Neural cell (in vitro differentiated cells): Measurements from ENCODE around the gene CAPS. TPM values are rescaled to one million over a fixed set of nuclear protein-coding genes. Genes with fewer than 3 reads are reported as not detected.

Source experiments
- H2AFZ ChIP-seq: fragments of 200-600, 300-800 bp; sonication (generic), shearing (Covaris generic); 2 replicates; pipeline ENCODE4 v1.6.0; 2014; ENCODE audit warnings: low read depth, mild to moderate bottlenecking, antibody characterized with exemption, low read length, moderate library complexity
- H3F3A ChIP-seq: fragments of 200-600 bp; shearing (Covaris generic); 2 replicates; pipeline ENCODE4 v1.6.1; 2016; ENCODE audit warnings: mild to moderate bottlenecking, moderate library complexity, mixed read lengths, antibody characterized with exemption, low read length; ENCODE audit not compliant: insufficient read depth, poor library complexity, severe bottlenecking
- H3K27ac ChIP-seq: fragments of 200-600, 300-800 bp; sonication (generic), shearing (Covaris generic); 2 replicates; pipeline ENCODE4 v1.5.1; 2014; ENCODE audit warnings: mild to moderate bottlenecking, low read length, moderate library complexity
- H3K27me3 ChIP-seq: fragments of 300-800, 200-600 bp; sonication (generic), shearing (Covaris generic); 2 replicates; pipeline ENCODE4 v1.6.0; 2014; ENCODE audit warnings: mild to moderate bottlenecking, low read depth, low read length, moderate library complexity; ENCODE audit not compliant: insufficient read depth
- H3K36me3 ChIP-seq: fragments of 300-800, 200-600 bp; sonication (generic), shearing (Covaris generic); 2 replicates; pipeline ENCODE4 v1.5.1; 2014; ENCODE audit warnings: mild to moderate bottlenecking, antibody characterized with exemption, low read length, moderate library complexity; ENCODE audit not compliant: insufficient read depth
- H3K4me2 ChIP-seq: fragments of 300-800, 200-600 bp; sonication (generic), shearing (Covaris generic); 2 replicates; pipeline ENCODE4 v1.6.0; 2014; ENCODE audit warnings: mild to moderate bottlenecking, low read length
- H3K4me3 ChIP-seq: fragments of 300-800, 200-600 bp; sonication (generic), shearing (Covaris generic); 2 replicates; pipeline ENCODE4 v1.5.1; 2014; ENCODE audit warnings: mild to moderate bottlenecking, low read length, moderate library complexity
- H3K79me2 ChIP-seq: fragments of 200-600 bp; shearing (Covaris generic); replicated peaks from 2 replicates; pipeline ENCODE4 v1.6.0; 2014; ENCODE audit warnings: mild to moderate bottlenecking, low read length, moderate library complexity; ENCODE audit not compliant: insufficient read depth
- H3K9ac ChIP-seq: fragments of 300-800, 200-600 bp; sonication (generic), shearing (Covaris generic); 2 replicates; pipeline ENCODE4 v1.6.1; 2016; ENCODE audit warnings: mild to moderate bottlenecking, low read length, mixed read lengths
- H3K9me2 ChIP-seq: fragments of 200-600 bp; shearing (Covaris generic); 2 replicates; pipeline ENCODE4 v1.6.1; 2016; ENCODE audit warnings: mild to moderate bottlenecking, low read length, mixed read lengths; ENCODE audit not compliant: insufficient read depth
- H3K9me3 ChIP-seq: fragments of 200-600, 300-800 bp; sonication (generic), shearing (Covaris generic); 2 replicates; pipeline ENCODE4 v1.6.1; 2016; ENCODE audit warnings: mild to moderate bottlenecking, mixed run types, low read length, moderate library complexity, mixed read lengths
- H4K20me1 ChIP-seq: fragments of 200-600 bp; shearing (Covaris generic); 2 replicates; pipeline ENCODE4 v1.6.1; 2016; ENCODE audit warnings: mild to moderate bottlenecking, mixed run types; ENCODE audit not compliant: insufficient read depth
- CTCF ChIP-seq: fragments of 450-650 bp; IDR thresholded peaks from 2 replicates; pipeline ENCODE4 v1.5.1; 2014; ENCODE audit warnings: antibody characterized with exemption, mild to moderate bottlenecking, moderate library complexity; ENCODE audit not compliant: poor library complexity, severe bottlenecking
- EP300 ChIP-seq: fragments of 450-650 bp; conservative IDR thresholded peaks from 2 replicates; pipeline ENCODE4 v1.6.1; 2014; ENCODE audit warnings: antibody characterized with exemption, mild to moderate bottlenecking, moderate library complexity; ENCODE audit not compliant: poor library complexity, severe bottlenecking
- EZH2 ChIP-seq: fragments of 200-600, 300-800 bp; shearing (Covaris generic), sonication (generic); IDR thresholded peaks from 2 replicates; pipeline ENCODE4 v1.6.1; 2014; ENCODE audit warnings: antibody characterized with exemption, low read length, borderline replicate concordance, mild to moderate bottlenecking; ENCODE audit not compliant: insufficient read depth, poor library complexity, severe bottlenecking
- MXI1 ChIP-seq: fragments of 450-650 bp; conservative IDR thresholded peaks from 2 replicates; pipeline ENCODE4 v1.6.1; 2014; ENCODE audit warnings: antibody characterized with exemption, mild to moderate bottlenecking; ENCODE audit not compliant: poor library complexity, severe bottlenecking
- POLR2AphosphoS5 ChIP-seq: IDR thresholded peaks from 2 replicates; pipeline ENCODE4 v1.6.1; 2012
- RAD21 ChIP-seq: fragments of 450-650 bp; conservative IDR thresholded peaks from 2 replicates; pipeline ENCODE4 v1.6.1; 2014; ENCODE audit warnings: antibody characterized with exemption, mild to moderate bottlenecking, moderate library complexity
- REST ChIP-seq: IDR thresholded peaks from 2 replicates; pipeline ENCODE4 v1.6.1; 2012; ENCODE audit warnings: borderline replicate concordance
- SMC3 ChIP-seq: fragments of 450-650 bp; conservative IDR thresholded peaks from 2 replicates; pipeline ENCODE4 v1.6.1; 2014; ENCODE audit warnings: antibody characterized with exemption, mild to moderate bottlenecking, moderate library complexity; ENCODE audit not compliant: poor library complexity
- TAF1 ChIP-seq: IDR thresholded peaks from 2 replicates; pipeline ENCODE4 v1.6.1; 2012; ENCODE audit warnings: low read depth
- polyA plus RNA-seq: library from polyadenylated mRNA; depleted of rRNA; stranded (reverse); fragments of >200 nt; gene quantifications from 2 replicates; pipeline ENCODE4 v1.2.3, GENCODE V29; 2014

CAPS gene
- polyA plus RNA-seq, 1 donor from 2014 or later: 10.5 TPM

GRCh38 chr19:5907241-5907640 lies 6.8 kb upstream of the CAPS start:
- H3K36me3 ChIP-seq: no peaks in the 10 kb centered on the region
- H3K4me2 ChIP-seq: no peak overlapping the region
- no peak overlapping the region for H2AFZ ChIP-seq
- H4K20me1 ChIP-seq: no peaks in the 10 kb centered on the region
- peaks cover 13% of the 10 kb centered on the region for H3K79me2 ChIP-seq
- H3K27me3 ChIP-seq: no peaks in the 10 kb centered on the region
- H3K9ac ChIP-seq: no peak overlapping the region
- no peaks in the 10 kb centered on the region for H3F3A ChIP-seq
- H3K27ac ChIP-seq: no peak overlapping the region
- TF ChIP-seq RAD21: no peak
- TF ChIP-seq CTCF: no peak
- TF ChIP-seq EP300: no peak
- TF ChIP-seq MXI1: no peak
- no peak for TF ChIP-seq EZH2
- TF ChIP-seq TAF1: no peak
- no peak for TF ChIP-seq POLR2AphosphoS5
- no peak for TF ChIP-seq SMC3
- TF ChIP-seq REST: no peak
- H3K9me3 ChIP-seq: no peaks in the 10 kb centered on the region
- H3K4me3 ChIP-seq: no peak overlapping the region
- no peaks in the 10 kb centered on the region for H3K9me2 ChIP-seq

- Histone ChIP-seq H3K27ac (no peak overlapping the region), H3K9ac (no peak overlapping the region), H3K4me3 (no peak overlapping the region), H3K36me3 (no peaks in the 10 kb centered on the region), H3K79me2 (no peaks in the 10 kb centered on the region), H3K9me3 (no peaks in the 10 kb centered on the region), H3F3A (no peaks in the 10 kb centered on the region), H3K27me3 (no peaks in the 10 kb centered on the region), H2AFZ (no peak overlapping the region), H3K4me2 (no peak overlapping the region), H3K9me2 (no peaks in the 10 kb centered on the region), H4K20me1 (no peaks in the 10 kb centered on the region)
- no peak for TF ChIP-seq CTCF
- no peak for TF ChIP-seq EZH2
- TF ChIP-seq EP300: no peak
- TF ChIP-seq POLR2AphosphoS5: no peak
- TF ChIP-seq RAD21: no peak
- TF ChIP-seq MXI1: no peak
- no peak for TF ChIP-seq REST
- TF ChIP-seq TAF1: no peak
- no peak for TF ChIP-seq SMC3
These were observed 5.1 kb upstream of the CAPS start for GRCh38 chr19:5908773-5909442.
